GM19452 (cell line): ENCODE data around the gene SERPINB2.
"Not testable (repeated sequence)": the region's sequence is repeated elsewhere in the genome, so short reads cannot be mapped to it uniquely, and the experiment has no call there.

Experiments
- ATAC-seq: cut with Tn5 transposase; IDR thresholded peaks from one replicate; pipeline ENCODE4 v1.9.1; 2021; ENCODE audit not compliant: unreplicated experiment

Gene SERPINB2

GRCh38 chr18:63930773-63931354 is 43.4 kb downstream of the SERPINB2 start:
- ATAC-seq = no peak

- peak; percentile 99 for ATAC-seq
Observed at GRCh38 chr18:63936156-63936931, 48.8 kb downstream of the SERPINB2 start.

GRCh38 chr18:63936932-63937393 is 49.5 kb downstream of the SERPINB2 start:
- ATAC-seq = peak; percentile 19

- no peak for ATAC-seq
Observed at GRCh38 chr18:63940008-63940407, 52.5 kb downstream of the SERPINB2 start.

- not testable (repeated sequence) for ATAC-seq
Observed at GRCh38 chr18:63940543-63941050, 53.1 kb downstream of the SERPINB2 start.

GRCh38 chr18:63947051-63947790 is 59.7 kb downstream of the SERPINB2 start:
- no peak for ATAC-seq

GRCh38 chr18:63949068-63949737 is 61.7 kb downstream of the SERPINB2 start, which contains the start of gene HMSD:
Gene HMSD, plus strand, starts transcription at chr18:63949301. Its CDS starts 4,155 bp downstream, at chr18:63953456.
- ATAC-seq = peak; percentile 83

GRCh38 chr18:63951302-63951705 is 63.8 kb downstream of the SERPINB2 start:
- peak; percentile 51 for ATAC-seq
